ENCODE results near the gene TBXA2R.

GRCh38 chr19:3586707-3587346, 19.8 kb downstream of the TBXA2R start:
- TF ChIP-seq GATA2 (IDR thresholded peaks at IDR 0.05; ENCODE audit: low read depth, low read length) (no peak), GATA3 (IDR thresholded peaks at IDR 0.05; ENCODE audit: low read depth, low read length) (no peak)

Data from SH-SY5Y (cell line).